Vagina (tissue), 2 donors: ENCODE measurements around the gene TOP2B.

Experiments
- POLR2A ChIP-seq, 2 donors: fragments of 450-650 bp; IDR thresholded peaks; one replicate each; pipeline ENCODE4 v1.6.1; 2017; ENCODE audit warnings: antibody characterized with exemption in 2 of 2, mild to moderate bottlenecking in 2 of 2, moderate library complexity in 2 of 2
- TF ChIP-seq, protein P1 (sequence below), 3 experiments: fragments of 450-650 bp in 2 of 3; fragments of 200-600 bp in 1 of 3; sonication (generic) in 1 of 3; IDR thresholded peaks; one replicate each; pipeline ENCODE4 v1.5.1; 2017 to 2019; ENCODE audit warnings: antibody characterized with exemption in 3 of 3, mild to moderate bottlenecking in 2 of 3, moderate library complexity in 2 of 3

DNA sequence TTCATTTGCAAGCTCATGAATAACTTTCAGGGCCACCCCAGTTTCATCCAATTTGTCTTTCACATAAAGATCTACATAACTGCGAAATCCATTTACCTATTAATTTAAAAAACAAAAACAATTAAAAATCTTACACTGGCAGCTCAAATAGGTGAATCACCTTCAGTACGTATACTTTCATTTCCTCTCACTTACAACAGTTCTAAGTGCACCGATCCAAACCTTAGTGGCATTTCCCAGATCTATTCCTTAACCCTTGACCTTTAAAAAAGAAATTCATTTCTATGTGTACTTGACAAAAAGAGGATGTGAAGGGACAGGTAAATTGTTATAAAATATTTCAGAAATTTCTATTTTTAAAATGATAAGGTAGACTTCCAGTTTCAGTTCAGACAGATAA lies 30.8 kb downstream of the TOP2B start:
- TF ChIP-seq, protein P1, sequence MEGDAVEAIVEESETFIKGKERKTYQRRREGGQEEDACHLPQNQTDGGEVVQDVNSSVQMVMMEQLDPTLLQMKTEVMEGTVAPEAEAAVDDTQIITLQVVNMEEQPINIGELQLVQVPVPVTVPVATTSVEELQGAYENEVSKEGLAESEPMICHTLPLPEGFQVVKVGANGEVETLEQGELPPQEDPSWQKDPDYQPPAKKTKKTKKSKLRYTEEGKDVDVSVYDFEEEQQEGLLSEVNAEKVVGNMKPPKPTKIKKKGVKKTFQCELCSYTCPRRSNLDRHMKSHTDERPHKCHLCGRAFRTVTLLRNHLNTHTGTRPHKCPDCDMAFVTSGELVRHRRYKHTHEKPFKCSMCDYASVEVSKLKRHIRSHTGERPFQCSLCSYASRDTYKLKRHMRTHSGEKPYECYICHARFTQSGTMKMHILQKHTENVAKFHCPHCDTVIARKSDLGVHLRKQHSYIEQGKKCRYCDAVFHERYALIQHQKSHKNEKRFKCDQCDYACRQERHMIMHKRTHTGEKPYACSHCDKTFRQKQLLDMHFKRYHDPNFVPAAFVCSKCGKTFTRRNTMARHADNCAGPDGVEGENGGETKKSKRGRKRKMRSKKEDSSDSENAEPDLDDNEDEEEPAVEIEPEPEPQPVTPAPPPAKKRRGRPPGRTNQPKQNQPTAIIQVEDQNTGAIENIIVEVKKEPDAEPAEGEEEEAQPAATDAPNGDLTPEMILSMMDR (IDR thresholded peaks at IDR 0.05): no peak
- no peak for TF ChIP-seq POLR2A (IDR thresholded peaks at IDR 0.05)
